ENCODE results near the gene VWA3A.
"Not testable (repeated sequence)": the region's sequence is repeated elsewhere in the genome, so short reads cannot be mapped to it uniquely, and the experiment has no call there.

VWA3A gene

GRCh38 chr16:22171953-22172352 lies 79.6 kb downstream of the VWA3A start:
- no peak overlapping the region for H3K27ac ChIP-seq
- TF ChIP-seq, protein P1, sequence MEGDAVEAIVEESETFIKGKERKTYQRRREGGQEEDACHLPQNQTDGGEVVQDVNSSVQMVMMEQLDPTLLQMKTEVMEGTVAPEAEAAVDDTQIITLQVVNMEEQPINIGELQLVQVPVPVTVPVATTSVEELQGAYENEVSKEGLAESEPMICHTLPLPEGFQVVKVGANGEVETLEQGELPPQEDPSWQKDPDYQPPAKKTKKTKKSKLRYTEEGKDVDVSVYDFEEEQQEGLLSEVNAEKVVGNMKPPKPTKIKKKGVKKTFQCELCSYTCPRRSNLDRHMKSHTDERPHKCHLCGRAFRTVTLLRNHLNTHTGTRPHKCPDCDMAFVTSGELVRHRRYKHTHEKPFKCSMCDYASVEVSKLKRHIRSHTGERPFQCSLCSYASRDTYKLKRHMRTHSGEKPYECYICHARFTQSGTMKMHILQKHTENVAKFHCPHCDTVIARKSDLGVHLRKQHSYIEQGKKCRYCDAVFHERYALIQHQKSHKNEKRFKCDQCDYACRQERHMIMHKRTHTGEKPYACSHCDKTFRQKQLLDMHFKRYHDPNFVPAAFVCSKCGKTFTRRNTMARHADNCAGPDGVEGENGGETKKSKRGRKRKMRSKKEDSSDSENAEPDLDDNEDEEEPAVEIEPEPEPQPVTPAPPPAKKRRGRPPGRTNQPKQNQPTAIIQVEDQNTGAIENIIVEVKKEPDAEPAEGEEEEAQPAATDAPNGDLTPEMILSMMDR (conservative IDR thresholded peaks at IDR 0.05; ENCODE audit: low read depth) = no peak
- ChIA-PET CTCF (no interaction called here), POLR2A (ENCODE audit: low non-redundant PET) (no interaction called here)
- DNase-seq (ENCODE audit: low spot score) = no peak

DNA sequence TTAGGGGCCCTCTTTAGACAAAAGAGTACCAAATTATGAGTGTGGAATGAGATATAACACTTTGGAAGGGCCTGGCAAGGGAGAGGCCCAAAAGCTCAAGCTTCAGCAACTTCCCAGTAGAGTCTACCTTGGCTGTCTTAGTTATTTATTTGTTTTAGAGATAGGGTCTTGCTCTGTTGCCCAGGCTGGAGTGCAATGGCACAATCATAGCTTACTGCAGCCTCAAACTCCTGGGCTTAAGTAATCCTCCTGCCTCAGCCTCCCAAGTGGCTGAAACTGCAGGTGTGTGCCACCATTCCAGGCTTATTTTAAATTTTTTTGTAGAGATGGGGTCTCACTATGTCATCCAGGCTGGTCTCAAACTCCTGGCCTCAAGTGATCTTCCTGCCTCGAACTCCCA lies 80.3 kb downstream of the VWA3A start:
- H3K27ac ChIP-seq; DNase-seq (ENCODE audit: low spot score); CTCF ChIA-PET; POLR2A ChIA-PET (ENCODE audit: low non-redundant PET): not testable (repeated sequence)

- POLR2A ChIA-PET (ENCODE audit: low non-redundant PET) = interaction anchor here (0.5 kb wide), 1 partner anchor 28 kb away, joined by 3 read pairs; no protein-coding TSS in a partner anchor
- CTCF ChIA-PET = interaction anchor here (0.5 to 1.3 kb wide), 3 partner anchors 15 to 97 kb away, joined by 3 to 5 read pairs (median 3); no protein-coding TSS in a partner anchor
- TF ChIP-seq, protein P1 (conservative IDR thresholded peaks at IDR 0.05; ENCODE audit: low read depth) = no peak
- H3K27ac ChIP-seq = no peak overlapping the region
- no peak for DNase-seq (ENCODE audit: low spot score)
Measured at GRCh38 chr16:22174642-22175041, 82.3 kb downstream of the VWA3A start.

GRCh38 chr16:22177968-22178930 lies 85.9 kb downstream of the VWA3A start:
- TF ChIP-seq, protein P1 (conservative IDR thresholded peaks at IDR 0.05; ENCODE audit: low read depth) = no peak
- no peak for DNase-seq (ENCODE audit: low spot score)
- no peak overlapping the region for H3K27ac ChIP-seq
- ChIA-PET POLR2A (ENCODE audit: low non-redundant PET) (no interaction called here), CTCF (no interaction called here)

- H3K27ac ChIP-seq = no peak overlapping the region
- CTCF ChIA-PET = interaction anchor here (0.7 to 1.1 kb wide), 2 partner anchors 17 to 104 kb away, joined by 3 read pairs; no protein-coding TSS in a partner anchor
- TF ChIP-seq, protein P1 (conservative IDR thresholded peaks at IDR 0.05; ENCODE audit: low read depth) = no peak
- POLR2A ChIA-PET (ENCODE audit: low non-redundant PET) = no interaction called here
- DNase-seq (ENCODE audit: low spot score) = no peak
Measured at GRCh38 chr16:22181426-22181825, 89.1 kb downstream of the VWA3A start.

DNA sequence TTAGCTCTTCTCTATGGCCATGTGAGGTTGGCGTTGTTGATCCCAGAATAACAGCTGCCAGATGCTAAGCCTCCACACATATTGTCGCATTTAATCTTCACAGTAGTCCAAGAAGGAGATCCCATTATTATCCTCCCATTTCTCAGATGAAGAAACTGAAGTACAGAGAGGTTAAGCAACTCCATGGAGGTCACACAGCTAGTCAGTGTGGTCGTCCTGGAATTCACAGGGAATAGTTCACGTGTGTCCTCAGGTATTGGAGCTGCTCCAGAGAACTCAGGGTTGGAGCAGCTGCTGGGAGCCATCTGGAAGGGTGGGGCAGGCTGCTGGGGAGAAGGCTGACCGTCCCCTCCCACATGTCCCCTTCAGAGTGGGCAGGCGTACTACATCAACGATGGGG lies 89.5 kb downstream of the VWA3A start:
- ChIA-PET CTCF (interaction anchor here (1.1 kb wide), 1 partner anchor 104 kb away, joined by 3 read pairs; no protein-coding TSS in a partner anchor), POLR2A (ENCODE audit: low non-redundant PET) (no interaction called here)
- TF ChIP-seq, protein P1 (conservative IDR thresholded peaks at IDR 0.05; ENCODE audit: low read depth) = no peak
- H3K27ac ChIP-seq = no peak overlapping the region
- DNase-seq (ENCODE audit: low spot score) = no peak

DNA sequence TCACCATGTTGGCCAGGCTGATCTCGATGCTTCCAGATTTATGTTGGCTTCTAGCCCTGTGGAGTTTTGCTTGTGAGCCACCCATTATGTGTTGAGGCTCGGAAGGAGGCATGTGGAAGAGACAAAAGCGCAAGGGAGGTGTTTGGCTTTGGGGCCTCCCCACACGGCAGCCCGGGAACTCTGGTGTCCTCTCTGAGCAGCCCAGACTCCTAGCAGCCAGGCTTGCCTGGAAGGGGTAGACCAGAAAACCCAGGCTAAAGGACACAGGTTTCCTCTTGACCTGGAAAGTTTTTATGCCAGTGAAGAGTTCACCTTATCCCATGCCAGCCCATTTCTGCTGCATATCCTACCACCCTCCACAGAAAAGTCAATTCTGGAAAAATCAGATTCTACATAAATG lies 91.0 kb downstream of the VWA3A start:
- CTCF ChIA-PET = interaction anchor here (0.7 kb wide), 1 partner anchor 19 kb away, joined by 4 read pairs; no protein-coding TSS in a partner anchor
- POLR2A ChIA-PET (ENCODE audit: low non-redundant PET) = no interaction called here
- TF ChIP-seq, protein P1 (conservative IDR thresholded peaks at IDR 0.05; ENCODE audit: low read depth) = no peak
- H3K27ac ChIP-seq = no peak overlapping the region
- no peak for DNase-seq (ENCODE audit: low spot score)
